ENCODE results near the gene ZNF692.
A peak's percentile ranks its signal among the peaks of the same experiment; 100 is the strongest.
"Not testable (repeated sequence)": the region's sequence is repeated elsewhere in the genome, so short reads cannot be mapped to it uniquely, and the experiment has no call there.

ZNF692 gene

DNA sequence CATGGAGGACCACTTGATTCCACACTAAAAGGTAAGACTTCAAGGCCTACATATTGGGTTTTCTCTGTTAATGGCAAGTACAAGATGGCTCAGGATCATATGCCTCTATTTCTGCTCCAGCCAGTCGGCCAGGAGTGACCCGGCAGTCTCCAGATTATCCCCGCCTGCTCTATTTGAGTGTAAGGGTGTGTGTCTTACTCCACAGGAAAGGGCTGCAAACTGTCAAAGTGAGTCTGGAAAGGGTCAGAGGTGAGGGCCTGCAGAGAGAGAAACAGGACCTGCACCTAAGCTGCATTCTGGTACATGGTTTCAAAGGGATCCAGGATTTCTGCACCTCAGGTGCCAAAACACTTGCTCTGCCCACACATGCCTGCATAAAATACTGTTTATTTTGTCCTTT lies 9.2 kb downstream of the ZNF692 start:
- no peak for DNase-seq (ENCODE audit: low read depth in 2 of 2)

DNA sequence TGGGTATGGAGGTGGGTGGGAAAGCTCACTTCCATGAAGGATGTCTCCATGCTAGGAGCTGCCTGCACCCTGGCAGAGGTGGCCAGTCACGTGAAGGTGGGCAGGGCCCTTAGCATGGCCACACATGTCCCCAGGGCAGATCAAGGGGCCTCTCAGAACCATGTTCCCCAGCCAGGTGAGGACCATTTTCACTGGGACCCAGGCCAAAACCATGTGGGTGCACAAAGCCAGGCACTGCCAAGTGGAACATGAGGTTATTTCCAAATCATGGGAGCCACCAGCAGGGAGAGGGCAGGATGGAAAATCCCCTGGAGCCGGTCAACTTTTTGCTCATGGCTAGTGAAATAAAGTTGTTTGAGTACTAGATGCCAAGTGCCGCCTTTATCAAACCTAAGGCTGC lies 9.7 kb downstream of the ZNF692 start:
- DNase-seq (ENCODE audit: low read depth in 2 of 2) = no peak

DNA sequence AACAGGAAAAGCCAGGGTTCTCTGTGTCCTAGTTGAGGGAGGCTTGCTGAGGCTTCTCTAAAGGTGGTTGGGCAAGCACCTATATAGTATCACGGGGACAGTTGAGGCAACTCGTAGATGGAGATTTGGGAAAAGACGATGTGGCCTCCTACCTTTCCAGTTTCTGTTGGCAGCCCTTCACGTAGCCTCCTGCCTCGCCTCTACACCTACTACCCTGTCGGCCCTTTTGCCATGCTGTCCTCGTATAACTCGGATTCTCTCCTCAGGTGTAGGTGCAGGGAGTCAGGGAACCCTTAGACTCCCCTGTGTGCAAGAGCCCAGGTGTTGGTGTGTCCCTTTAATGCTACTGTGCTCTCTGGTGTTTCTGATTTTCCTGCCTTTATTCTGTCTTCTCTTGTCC lies 10.3 kb downstream of the ZNF692 start:
- no peak for DNase-seq (ENCODE audit: low read depth in 2 of 2)

DNA sequence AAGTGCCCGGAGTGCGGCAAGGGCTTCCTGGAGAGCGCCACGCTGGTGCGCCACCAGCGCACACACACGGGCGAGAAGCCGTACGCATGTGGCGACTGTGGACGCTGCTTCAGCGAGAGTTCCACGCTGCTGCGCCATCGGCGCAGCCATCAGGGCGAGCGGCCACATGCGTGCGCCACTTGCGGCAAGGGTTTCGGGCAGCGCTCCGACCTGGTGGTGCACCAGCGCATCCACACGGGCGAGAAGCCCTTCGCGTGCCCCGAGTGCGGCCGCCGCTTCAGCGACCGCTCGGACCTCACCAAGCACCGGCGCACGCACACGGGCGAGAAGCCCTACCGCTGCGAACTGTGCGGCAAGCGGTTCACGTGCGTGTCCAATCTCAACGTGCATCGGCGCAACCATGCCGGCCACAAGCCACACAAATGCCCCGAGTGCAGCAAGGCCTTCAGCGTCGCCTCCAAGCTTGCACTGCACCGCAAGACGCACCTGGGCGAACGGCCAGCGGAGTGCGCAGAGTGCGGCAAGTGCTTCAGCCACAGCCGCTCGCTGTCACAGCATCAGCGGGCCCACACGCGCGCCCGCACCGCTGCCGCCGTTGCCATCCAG lies 10.8 kb downstream of the ZNF692 start:
- no peak for DNase-seq (ENCODE audit: low read depth in 2 of 2)

DNA sequence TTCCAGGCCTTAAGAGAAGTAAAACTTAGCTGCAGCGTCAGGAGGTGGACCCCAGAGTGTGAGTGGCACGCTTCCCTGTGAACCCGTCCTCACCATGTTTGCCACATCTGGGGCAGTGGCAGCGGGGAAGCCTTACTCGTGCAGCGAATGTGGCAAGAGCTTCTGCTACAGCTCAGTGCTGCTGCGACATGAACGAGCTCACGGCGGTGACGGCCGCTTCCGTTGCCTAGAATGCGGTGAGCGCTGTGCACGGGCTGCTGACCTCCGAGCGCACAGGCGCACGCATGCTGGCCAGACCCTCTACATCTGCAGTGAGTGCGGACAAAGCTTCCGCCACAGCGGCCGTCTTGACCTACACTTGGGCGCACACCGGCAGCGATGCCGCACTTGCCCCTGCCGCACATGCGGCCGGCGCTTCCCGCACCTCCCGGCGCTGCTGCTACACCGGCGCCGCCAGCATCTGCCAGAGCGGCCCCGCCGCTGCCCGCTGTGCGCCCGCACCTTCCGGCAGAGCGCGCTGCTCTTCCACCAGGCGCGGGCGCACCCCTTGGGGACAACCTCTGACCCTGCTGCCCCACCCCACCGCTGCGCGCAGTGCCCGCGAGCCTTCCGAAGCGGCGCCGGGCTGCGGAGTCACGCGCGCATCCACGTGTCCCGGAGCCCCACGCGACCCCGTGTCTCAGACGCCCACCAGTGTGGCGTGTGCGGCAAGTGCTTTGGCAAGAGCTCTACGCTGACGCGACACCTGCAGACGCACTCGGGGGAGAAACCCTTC lies 11.5 kb downstream of the ZNF692 start:
- DNase-seq (ENCODE audit: low read depth in 2 of 2) = no peak

DNA sequence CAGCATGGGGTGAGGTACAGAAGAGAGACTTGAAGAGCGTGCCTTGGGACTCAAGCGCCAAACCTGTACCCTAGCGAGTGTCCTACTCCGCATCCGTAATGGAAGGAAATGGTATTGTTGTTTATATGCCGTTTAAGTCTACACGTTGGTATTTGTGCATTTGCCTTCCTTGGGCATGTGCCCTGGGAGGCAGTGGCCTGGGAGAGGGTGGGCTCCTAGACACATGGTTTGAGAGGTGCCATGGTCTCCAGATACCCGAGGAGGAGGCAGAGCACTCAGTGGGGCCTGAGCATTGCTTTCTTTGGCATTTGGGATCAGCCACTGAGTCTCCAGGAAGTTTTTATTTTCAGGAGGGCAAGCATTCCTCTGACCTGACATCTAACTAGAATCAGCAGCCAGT lies 14.4 kb downstream of the ZNF692 start:
- no peak for DNase-seq (ENCODE audit: low read depth in 2 of 2)

DNA sequence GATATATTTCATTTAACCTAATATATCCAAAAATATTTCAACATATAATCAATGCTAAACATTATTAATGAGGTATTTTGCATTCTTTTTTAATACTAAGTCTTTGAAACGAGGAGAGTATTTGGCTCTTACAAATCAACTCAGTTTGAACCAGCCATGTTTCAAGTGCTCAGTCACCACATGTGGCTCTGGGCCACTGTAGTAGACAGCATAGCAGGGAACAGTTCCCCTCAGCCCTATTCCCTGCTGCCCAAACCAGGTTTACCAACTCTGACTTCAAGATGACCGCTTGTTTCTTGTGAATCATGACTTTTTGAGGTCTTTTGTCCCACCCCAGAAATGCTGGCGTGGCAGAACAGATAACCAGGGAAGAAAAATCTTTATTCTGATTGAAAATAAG lies 15.2 kb downstream of the ZNF692 start:
- no peak for DNase-seq (ENCODE audit: low read depth in 2 of 2)

DNA sequence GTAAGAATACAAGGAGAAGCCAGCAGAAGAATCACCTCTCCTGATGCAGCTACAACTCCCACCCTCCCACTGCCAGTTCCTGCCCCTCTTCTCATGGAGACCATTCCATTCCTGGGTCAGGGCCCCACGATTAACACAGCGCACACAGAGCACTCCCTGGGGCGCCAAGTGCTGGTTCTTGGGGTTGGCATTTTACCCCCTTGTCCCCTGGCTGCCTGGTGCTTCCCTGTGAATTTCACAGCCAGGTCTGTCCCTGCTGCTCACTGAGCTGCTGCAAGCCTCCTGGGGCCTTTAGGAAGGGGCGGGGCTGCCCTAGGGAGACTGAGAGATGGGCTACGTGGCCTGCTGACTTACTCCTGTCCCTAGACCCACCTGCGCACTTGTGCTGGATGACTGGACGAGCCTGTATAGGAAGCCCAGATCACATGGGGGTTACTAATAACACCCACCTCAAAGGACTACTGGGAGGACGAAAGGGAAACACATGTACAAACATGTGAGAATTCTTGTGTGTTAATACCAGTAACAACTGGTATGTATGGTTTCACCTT lies 16.0 kb downstream of the ZNF692 start:
- DNase-seq (ENCODE audit: low read depth in 2 of 2) = no peak

DNA sequence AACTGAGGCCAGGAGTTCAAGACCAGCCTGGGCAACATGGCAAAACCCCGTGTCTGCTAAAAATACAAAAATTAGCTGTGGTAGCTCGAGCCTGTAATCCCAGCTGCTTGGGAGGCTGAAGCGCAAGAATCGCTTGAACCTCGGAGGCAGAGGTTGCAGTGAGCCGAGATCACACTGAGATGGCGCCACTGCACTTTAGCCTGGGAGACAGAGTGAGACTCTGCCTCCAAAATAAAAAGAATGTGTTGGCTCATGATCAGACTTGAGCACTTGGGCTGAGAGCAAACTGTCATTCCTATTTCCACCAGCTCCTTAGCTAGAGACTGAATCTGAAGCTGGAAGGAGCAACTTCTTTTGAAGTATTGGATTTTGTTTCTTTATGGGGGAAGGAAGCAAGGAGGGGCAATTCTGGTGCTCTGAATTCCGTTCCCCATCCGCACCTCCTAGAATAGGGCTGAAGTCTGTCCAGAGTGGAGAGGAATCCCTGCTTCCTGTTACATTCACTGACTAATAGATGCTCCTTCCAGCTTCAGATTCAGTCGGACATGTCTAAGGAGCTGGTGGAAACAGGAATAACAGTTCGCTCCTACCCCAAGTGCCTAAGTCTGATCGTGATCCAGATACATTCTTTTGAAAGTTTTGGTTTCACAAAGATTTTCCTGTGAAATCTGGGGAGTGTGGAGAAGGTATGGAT lies 17.0 kb downstream of the ZNF692 start:
- DNase-seq (ENCODE audit: low read depth in 2 of 2) = no peak

DNA sequence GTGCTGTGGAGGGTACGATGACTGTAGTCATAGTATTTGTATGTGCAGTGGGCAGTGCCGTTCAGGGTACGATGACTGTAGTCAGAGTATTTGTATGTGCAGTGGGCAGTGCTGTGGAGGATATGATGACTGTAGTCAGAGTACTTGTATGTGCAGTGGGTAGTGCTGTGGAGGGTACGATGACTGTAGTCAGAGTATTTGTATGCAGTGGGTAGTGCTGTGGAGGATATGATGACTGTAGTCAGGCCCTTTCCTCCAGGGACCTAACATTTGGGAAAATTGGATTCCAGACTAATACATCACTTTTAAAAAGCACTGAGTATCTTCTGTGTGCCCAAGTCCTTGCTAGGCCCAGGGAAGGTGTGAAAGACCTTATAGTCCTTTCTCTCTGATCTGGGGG lies 17.9 kb downstream of the ZNF692 start:
- no peak for DNase-seq (ENCODE audit: low read depth in 2 of 2)

DNA sequence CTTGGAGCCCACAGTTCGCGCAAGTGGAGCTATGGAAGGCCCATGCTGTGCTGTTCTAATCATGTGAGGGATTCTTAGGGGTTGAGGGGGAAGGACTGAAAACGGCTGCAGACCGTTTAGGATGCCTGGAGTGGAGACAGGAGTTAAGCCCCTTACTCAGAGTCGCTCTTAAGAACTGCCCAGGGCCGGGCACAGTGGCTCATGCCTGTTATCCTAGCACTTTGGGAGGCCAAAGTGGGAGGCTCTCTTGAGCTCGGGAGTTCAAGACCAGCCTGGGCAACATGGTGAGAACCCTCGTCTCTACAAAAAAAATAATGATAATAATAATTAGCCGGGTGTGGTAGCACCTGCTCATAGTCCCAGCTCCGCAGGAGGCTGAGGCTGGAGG lies 19.7 kb downstream of the ZNF692 start:
- DNase-seq (ENCODE audit: low read depth in 2 of 2) = no peak

DNA sequence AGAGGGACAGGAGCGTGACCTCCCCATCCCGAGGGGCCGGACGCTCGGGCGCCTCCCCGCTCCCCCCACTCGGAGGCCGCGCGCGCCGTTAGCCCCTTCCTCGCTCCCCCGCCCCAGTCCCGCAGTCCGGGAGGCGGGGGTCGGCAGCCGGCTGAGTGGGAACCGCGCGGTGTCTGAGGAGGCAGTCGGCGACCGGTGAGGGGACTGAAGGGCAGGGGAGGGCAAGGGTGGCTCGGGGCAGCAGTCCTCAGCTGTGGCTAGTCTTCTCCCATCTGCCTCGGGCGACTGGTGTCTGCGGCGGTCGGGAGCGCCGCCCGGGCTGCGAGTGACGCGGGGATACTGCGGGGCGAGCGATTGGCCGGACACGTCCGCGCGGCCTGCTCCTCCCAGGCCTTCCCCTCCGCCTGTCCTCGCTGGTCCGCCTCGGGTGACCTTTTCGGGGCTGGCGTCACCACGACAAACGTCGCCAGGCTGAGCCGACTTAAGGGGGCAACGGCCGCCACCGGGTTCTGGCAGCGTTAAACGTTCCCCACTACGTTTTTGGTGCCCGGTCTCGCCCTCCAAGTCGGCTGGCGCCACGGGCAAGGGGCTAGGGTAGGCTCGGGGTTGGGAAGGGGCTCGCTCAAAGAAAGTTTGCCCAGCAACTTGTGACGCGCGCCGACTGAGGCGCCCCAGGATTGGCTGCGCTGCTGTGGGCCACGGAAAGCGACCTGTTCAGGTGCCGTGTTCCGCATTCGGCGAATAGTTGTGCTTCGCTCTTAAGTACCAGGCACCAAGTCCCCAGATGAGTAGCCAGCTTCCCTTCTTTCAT lies 20.3 kb downstream of the ZNF692 start:
- DNase-seq (ENCODE audit: low read depth in 2 of 2) = peak; percentile 74 to 75

DNA sequence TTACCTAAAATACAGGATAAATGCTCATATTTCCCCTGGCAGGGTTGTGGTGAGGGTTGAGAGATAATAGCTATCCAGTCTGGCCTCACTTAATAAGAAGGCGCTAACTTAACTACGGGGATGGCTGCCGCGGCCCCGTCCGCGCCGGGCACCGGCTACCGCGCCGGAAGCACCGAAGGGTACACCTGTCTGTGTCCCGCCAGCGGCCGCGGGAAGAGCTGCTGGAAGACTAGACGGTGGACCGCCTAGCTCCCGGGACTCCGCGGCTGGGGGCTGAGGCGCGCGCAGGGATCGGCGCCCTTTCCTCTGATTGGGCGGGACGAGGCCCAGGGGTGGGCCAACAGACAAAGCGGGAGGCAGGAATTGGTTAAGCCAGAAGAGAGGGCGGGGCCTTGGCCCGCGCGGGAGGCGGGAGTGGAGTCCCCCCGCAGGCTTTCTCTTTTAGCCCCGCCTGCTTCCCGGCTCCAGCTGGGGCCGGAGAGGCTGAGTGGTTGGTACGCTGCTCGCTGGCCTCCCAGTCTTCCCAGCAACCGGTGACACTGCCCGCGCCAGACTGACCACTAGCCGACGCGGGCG lies 21.0 kb downstream of the ZNF692 start, which contains the start of gene ZNF672:
TSS of gene ZNF672 (plus strand) at position 444 of the 576 bp plus-strand sequence. CDS start 9,051 bp downstream, outside the sequence.
- peak; percentile 90 to 91 for DNase-seq (ENCODE audit: low read depth in 2 of 2)

DNA sequence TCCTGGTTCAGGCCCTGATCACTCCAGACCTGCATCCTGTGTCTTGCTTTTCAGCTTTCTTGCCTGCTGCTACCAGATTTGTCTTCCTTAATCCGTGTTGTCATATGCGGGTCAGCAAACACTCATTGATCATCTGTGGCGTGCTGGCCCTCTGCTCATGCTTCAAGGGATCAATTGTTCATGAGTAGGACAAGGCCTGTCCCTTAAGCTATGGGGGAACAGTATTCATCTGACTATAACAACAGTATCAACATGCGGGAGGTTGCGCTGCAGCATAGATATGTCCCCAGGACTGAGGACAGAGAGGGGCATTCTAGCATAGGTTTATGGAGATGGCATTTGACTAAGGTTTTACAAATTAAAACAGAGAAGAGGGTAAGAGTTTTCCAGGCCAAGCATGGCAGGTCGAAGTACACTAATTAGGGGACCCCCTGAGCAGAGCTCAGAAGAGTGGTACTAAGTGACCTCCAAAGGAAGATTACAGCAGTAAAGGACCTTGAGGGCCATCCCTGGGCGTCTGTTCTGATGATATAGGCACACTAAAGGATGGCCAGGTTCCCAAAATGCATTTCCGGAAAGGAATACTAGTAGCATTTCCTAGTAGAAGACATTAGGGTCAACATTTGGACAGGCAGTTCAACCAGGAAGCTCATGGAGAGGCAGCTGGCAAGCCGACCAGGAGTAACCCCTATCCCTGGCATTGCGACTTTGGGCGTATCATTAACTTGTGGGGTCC lies 21.7 kb downstream of the ZNF692 start:
- no peak for DNase-seq (ENCODE audit: low read depth in 2 of 2)

DNA sequence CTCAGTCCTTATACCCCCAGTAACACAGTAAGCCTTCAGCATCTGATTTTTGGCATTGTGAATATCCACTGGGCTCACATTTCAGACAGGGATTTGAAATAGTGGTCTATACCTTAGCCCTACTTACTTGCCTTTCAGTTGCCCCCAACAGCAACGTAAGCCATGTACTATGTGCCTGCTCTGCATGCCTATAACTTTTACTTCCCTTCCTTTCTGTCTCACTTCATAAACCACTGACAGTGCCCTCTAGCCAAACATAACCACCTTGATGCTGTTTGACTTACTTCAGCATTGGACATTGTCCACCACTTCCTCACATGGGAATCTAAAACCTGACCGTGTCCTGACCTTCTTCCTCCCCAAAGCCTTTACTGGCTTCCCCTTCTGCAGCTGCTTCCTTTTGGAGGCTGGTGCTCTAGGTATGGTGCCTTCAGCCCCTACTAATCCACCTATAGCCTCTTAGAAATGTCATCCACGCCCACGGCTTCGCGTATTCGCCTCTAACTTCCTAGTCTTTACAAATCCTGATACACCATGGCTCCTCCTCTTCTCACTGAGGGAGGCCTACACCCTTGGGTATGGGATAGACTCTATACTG lies 24.4 kb downstream of the ZNF692 start:
- no peak for DNase-seq (ENCODE audit: low read depth in 2 of 2)

DNA sequence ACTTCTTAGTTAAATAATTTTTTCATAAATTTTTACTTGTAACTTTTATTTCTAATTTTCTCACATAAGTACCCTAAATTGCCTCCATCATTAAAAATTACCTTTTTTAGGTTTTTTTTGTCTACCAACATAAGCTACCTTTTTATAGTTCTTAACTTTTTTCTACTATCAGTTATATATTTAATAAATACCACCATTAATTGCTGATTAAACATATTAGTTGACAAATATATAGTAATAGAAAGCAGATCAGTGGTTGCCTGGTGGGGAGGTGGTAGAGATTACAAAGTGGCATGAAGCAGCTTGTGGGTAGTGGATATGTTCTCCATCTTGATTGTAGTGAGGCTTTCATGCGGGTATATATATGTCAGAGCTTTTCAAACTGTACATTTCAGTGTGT lies 27.0 kb downstream of the ZNF692 start:
- no peak for DNase-seq (ENCODE audit: low read depth in 2 of 2)

DNA sequence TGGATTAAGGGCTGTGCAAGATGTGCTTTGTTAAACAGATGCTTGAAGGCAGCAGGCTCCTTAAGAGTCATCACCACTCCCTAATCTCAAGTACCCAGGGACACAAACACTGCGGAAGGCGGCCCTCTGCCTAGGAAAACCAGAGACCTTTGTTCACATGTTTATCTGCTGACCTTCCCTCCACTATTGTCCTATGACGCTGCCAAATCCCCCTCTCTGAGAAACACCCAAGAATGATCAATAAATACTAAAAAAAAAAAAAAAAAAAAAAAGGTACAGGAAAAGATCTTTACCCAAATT lies 28.2 kb downstream of the ZNF692 start:
- not testable (repeated sequence) for DNase-seq (ENCODE audit: low read depth in 2 of 2)

DNA sequence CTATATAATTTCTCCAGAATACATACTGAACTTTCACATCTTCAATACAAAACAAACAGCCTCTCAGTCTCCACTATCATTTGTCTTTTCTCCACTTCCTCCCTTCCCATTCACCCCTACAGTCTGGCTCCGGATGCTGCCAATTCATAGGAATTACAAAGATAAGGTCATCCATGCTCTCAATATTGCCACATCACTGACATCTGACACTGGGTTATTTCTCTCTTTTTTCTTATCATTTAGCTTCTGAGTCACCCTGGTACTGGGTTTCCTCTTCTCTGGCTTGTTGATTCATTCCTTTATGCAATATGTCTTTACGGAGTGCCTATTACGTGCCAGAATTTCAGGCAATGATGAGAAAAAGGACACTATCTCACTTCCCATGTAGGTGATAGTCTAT lies 30.0 kb downstream of the ZNF692 start:
- DNase-seq (ENCODE audit: low read depth in 2 of 2) = no peak

DNA sequence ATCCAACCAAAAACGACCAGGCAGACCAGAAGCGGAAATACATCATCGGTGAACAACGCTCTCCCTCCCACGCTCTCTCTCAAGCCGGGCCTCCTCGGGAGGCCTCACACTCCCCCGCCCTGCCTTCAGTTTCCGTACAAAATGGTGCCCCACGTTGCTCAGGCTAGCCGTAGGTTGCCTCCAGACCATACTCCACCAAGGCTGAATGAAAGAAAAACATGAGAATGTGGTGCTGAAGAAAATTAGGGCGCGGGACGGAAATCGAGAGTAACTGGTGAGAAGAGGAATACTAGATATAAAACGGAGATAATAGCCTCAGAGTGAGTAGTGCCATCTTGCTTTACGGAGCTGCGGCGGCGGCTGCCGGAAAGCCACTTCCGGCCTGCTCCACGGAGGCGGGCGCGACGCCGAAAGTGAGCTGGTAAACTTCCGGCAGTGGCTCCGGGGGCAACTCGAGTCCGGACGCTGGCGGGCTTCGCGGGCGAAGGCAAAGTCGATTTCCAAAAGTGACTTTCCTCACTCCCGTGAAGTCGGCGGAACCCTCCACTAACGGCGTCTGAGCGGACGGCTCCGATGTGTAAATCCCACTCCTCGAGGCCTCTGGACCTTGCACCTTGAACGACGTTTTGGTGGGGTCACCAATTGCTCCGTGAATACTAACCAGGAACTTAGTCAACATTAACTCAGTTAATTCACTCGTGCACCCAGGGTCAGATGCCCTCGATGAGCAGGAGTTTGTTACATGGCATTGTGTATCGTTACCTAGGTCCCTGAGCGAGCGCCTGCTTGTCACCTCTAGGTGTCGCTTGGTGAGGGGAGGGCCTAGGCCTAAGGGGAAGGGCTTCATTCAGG lies 32.8 kb downstream of the ZNF692 start, which contains the start of gene SH3BP5L:
TSS of gene SH3BP5L (minus strand) at position 7 of the 852 bp plus-strand sequence. CDS start 980 bp downstream, outside the sequence.
- DNase-seq (ENCODE audit: low read depth in 2 of 2) = peak; percentile 84

DNA sequence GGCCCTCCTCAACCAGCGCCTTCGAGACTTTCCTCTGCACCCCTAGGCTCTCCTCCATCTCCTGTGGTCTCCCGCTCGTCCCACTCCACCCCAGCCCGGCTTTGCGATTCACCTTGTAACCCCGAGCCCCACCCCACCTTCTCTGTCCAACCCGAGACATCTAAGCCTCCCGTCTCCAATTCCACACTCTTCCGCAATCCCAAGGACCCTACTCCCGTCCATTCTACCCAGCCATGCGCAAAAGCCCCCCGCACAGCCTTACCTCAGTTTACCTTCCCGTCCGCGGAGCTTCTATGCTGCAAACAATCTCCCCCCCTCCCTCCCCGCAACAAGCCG lies 33.3 kb downstream of the ZNF692 start:
- DNase-seq (ENCODE audit: low read depth in 2 of 2) = no peak

All from stimulated activated CD8-positive, alpha-beta memory T cell treated with anti-CD3 and anti-CD28 coated beads, Interleukin-15, amount 100 ng/mL, for 48 hours (primary cell).